Measurements from ENCODE around the gene FOXC2. TPM values are rescaled to one million over a fixed set of nuclear protein-coding genes. Genes with fewer than 3 reads are reported as not detected.

FOXC2 gene
- total and polyA plus RNA-seq, 9 of the 15 experiments (the other 6 are each of a cell fraction or from before 2014, with no cell fraction given), result 0.01 to 0.11 (median 0.10) TPM; not detected in 5

- no peak for FAIRE-seq
- H3K4me3 ChIP-seq, result no peak overlapping the region
- no peaks in the 10 kb centered on the region for H3K9me3 ChIP-seq (replicated peaks; ENCODE audit: control insufficient read depth, insufficient read depth, low read depth, low read length)
- peaks cover 0 to 6% of the 10 kb centered on the region in 2 experiments; a peak in 1 of 5 replicates for H3K4me1 ChIP-seq (replicated peaks in 1 of 2; ENCODE audit: control insufficient read depth in 2 of 2, insufficient read depth in 2 of 2, low read length in 2 of 2)
- no peak for DNase-seq (ENCODE audit: extremely low read depth in 1 of 4, low spot score in 3 of 4)
- CTCF ChIA-PET (ENCODE audit: low intra/inter-chr PET ratio), result no interaction called here
- POLR2A ChIA-PET, result interaction anchor here (0.6 kb wide), 1 partner anchor 166 kb away, joined by 3 read pairs; no protein-coding TSS in a partner anchor
- WGBS (ENCODE audit: insufficient coverage, low coverage, missing lambda C conversion rate), result 42% methylated on average over 7 of the region's 8 CpGs
- H4K20me1 ChIP-seq (replicated peaks; ENCODE audit: control insufficient read depth, insufficient read depth, low read length), result no peaks in the 10 kb centered on the region; the same call in 1 of the 2 replicates
- TF ChIP-seq ZNF3 (CRISPR knock-in tag; IDR thresholded peaks at IDR 0.05) (no peak), POLR2H (tag; IDR thresholded peaks at IDR 0.05; ENCODE audit: low read depth) (no peak), ZNF224 (CRISPR knock-in tag; IDR thresholded peaks at IDR 0.05) (no peak), NFRKB (IDR thresholded peaks at IDR 0.05; ENCODE audit: low read depth) (no peak), HNRNPLL (IDR thresholded peaks at IDR 0.05; ENCODE audit: low read depth, low read length, poor library complexity, severe bottlenecking) (no peak), MEF2A (IDR thresholded peaks at IDR 0.05; ENCODE audit: control insufficient read depth, low read depth, low read length) (no peak), ZNF311 (CRISPR knock-in tag; IDR thresholded peaks at IDR 0.05) (no peak), RFX7 (CRISPR knock-in tag; IDR thresholded peaks at IDR 0.05) (no peak), RUNX1 (IDR thresholded peaks at IDR 0.05; ENCODE audit: low read depth) (no peak), HSF4 (CRISPR knock-in tag; IDR thresholded peaks at IDR 0.05; ENCODE audit: borderline replicate concordance) (no peak), CHCHD3 (CRISPR knock-in tag; IDR thresholded peaks at IDR 0.05) (no peak), ZNF57 (CRISPR knock-in tag; IDR thresholded peaks at IDR 0.05) (no peak), TCFL5 (CRISPR knock-in tag; conservative IDR thresholded peaks at IDR 0.05) (no peak)
- TF ChIP-seq, protein P1, sequence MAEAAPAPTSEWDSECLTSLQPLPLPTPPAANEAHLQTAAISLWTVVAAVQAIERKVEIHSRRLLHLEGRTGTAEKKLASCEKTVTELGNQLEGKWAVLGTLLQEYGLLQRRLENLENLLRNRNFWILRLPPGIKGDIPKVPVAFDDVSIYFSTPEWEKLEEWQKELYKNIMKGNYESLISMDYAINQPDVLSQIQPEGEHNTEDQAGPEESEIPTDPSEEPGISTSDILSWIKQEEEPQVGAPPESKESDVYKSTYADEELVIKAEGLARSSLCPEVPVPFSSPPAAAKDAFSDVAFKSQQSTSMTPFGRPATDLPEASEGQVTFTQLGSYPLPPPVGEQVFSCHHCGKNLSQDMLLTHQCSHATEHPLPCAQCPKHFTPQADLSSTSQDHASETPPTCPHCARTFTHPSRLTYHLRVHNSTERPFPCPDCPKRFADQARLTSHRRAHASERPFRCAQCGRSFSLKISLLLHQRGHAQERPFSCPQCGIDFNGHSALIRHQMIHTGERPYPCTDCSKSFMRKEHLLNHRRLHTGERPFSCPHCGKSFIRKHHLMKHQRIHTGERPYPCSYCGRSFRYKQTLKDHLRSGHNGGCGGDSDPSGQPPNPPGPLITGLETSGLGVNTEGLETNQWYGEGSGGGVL (CRISPR knock-in tag; IDR thresholded peaks at IDR 0.05), result no peak
- intact Hi-C loops (cut with micrococcal nuclease), result loop anchor here (10.0 kb wide), 1 partner anchor 274 kb away; no protein-coding TSS in a partner anchor
- no peaks in the 10 kb centered on the region for H3K79me2 ChIP-seq (ENCODE audit: control insufficient read depth, insufficient read depth, low read length)
- H2AFZ ChIP-seq (ENCODE audit: low read depth, low read length), result no peak overlapping the region
- H3K4me2 ChIP-seq (ENCODE audit: insufficient read depth, low read length), result no peak overlapping the region
- H3K27ac ChIP-seq (ENCODE audit: extremely low read depth, low read depth, low read length), result no peak overlapping the region
- H3K9me1 ChIP-seq (ENCODE audit: control insufficient read depth, insufficient read depth, low read length), result peaks cover 3% of the 10 kb centered on the region
- no TSS peak for BruUV-seq (replicated peaks)
- H3K36me3 ChIP-seq (ENCODE audit: control insufficient read depth, insufficient read depth, low read length), result no peaks in the 10 kb centered on the region
- in situ Hi-C loops (cut with MboI), result no loop called here
- no peak for ATAC-seq
- peaks cover 8 to 17% of the 10 kb centered on the region in 2 experiments; a peak in 3 of 5 replicates for H3K27me3 ChIP-seq (ENCODE audit: control insufficient read depth in 2 of 2, insufficient read depth in 2 of 2, low read length in 2 of 2)
- no peak overlapping the region for H3K9ac ChIP-seq (ENCODE audit: insufficient read depth in 1 of 2, low read depth in 2 of 2, low read length in 2 of 2)
These were observed 37.5 kb upstream of the FOXC2 start for GRCh38 chr16:86529160-86529559.
